HG02973 (cell line): ENCODE results near the gene DIP2C.

Experiments used
- ATAC-seq: cut with Tn5 transposase; IDR thresholded peaks from one replicate; pipeline ENCODE4 v1.9.1; 2021; ENCODE audit warnings: moderate library complexity; ENCODE audit not compliant: unreplicated experiment

DIP2C gene

DNA sequence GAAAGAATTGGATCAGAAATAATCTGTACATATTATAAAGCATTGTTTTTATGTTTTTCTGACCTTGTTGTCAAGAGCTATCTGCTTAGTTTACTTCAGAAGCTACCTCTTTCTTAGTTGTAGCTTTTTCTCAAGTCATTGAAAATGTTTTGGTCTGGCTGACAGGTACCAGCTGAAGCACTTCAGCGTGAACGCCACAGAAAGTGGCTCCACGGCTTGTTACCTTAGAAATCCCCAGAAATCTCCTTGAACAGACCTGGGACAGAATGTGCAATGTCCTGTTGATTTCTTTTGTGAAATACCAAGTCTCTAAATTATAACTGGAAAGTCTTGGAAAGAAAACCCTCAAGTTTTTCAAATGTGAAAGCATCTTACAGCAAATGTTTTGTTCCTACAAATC, 457.4 kb downstream of the DIP2C start:
- ATAC-seq: no peak

- no peak for ATAC-seq
Measured at GRCh38 chr10:230758-231157, 458.7 kb downstream of the DIP2C start.

DNA sequence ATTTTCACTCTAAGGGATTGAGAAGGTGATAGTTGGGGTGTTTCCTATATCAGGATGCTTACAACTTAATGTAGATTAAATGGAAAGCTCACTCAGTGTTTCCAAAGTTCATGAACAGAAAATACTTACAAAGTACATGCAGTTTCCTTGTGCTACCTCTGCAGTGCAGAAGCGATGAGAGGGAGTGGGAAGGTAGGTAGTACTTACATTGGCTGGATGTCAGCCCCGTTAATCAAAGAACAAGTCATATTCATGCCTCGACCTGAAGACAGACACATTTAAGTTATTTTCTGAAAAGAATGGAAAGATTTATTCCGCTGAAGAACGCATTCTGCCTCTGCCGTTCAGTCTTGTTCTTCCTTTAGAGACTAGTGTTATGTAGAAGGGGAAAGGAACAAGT, 461.1 kb downstream of the DIP2C start:
- ATAC-seq: no peak

GRCh38 chr10:227014-227413, 462.5 kb downstream of the DIP2C start:
- ATAC-seq: no peak

DNA sequence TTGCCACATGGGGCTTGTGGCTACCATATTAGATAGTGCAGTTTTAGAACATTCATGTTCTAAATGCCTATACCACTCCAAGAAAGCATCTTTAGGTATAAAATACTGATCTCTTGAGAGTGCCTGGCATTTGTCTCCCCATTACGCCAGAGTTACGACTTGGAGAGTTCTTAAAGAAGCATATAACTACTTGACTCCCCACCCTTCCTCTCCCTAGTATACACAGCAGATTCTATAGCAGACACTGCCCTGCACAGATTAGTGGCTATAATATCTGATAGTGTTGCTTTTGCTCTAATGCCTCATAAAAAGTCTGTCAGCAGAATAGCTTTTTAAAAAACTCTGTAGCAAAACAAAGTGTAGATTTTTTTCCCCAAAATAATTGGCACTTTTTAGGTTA, 463.4 kb downstream of the DIP2C start:
- ATAC-seq: no peak

- no peak for ATAC-seq
Measured at GRCh38 chr10:224571-224970, 464.9 kb downstream of the DIP2C start.
